ENCODE data around the gene DIP2B. TPM values are rescaled to one million over a fixed set of nuclear protein-coding genes. Genes with fewer than 3 reads are reported as not detected.

DIP2B gene
- total and polyA plus RNA-seq, 9 donors = 7.2 to 33.3 (median 19.2) TPM

DNA sequence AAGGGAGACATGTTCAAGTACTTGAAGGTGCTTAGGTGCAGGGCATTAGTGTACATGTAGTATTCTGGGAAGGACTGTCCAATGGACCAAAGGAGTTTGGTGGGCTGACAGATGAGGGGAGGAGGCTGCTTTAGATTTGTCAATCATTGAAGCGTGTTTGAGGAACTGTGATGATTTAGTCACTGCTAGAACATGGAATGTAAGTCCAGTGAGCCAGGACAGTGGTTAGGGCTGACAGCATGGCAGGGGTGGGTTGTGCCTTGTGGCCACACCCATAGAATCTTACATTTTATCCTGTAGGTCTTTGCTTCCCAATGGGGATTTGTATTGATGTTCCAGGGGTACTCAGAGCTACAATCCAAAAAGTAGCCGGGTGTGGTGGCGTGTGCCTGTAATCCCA, 24.6 kb downstream of the DIP2B start:
- 91 to 98% (median 97%) methylated on average over 3 of the region's 3 CpGs for WGBS, 3 donors
- H3K4me1 ChIP-seq (ENCODE audit: insufficient read depth) = peaks cover 20% of the 10 kb centered on the region
- no peak overlapping the region for H3K27ac ChIP-seq
- H3K27me3 ChIP-seq = no peaks in the 10 kb centered on the region
- no peaks in the 10 kb centered on the region for H3K36me3 ChIP-seq
- TF ChIP-seq, protein P1, sequence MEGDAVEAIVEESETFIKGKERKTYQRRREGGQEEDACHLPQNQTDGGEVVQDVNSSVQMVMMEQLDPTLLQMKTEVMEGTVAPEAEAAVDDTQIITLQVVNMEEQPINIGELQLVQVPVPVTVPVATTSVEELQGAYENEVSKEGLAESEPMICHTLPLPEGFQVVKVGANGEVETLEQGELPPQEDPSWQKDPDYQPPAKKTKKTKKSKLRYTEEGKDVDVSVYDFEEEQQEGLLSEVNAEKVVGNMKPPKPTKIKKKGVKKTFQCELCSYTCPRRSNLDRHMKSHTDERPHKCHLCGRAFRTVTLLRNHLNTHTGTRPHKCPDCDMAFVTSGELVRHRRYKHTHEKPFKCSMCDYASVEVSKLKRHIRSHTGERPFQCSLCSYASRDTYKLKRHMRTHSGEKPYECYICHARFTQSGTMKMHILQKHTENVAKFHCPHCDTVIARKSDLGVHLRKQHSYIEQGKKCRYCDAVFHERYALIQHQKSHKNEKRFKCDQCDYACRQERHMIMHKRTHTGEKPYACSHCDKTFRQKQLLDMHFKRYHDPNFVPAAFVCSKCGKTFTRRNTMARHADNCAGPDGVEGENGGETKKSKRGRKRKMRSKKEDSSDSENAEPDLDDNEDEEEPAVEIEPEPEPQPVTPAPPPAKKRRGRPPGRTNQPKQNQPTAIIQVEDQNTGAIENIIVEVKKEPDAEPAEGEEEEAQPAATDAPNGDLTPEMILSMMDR (IDR thresholded peaks at IDR 0.05) = no peak
- TF ChIP-seq EP300 (IDR thresholded peaks at IDR 0.05) (no peak), POLR2A (IDR thresholded peaks at IDR 0.05) (no peak)
- DNase-seq = no peak
- H3K4me3 ChIP-seq = no peak overlapping the region
- intact Hi-C loops (cut with DNase I) = no loop called here
- H3K9me3 ChIP-seq = no peaks in the 10 kb centered on the region

GRCh38 chr12:50530532-50530931, 25.7 kb downstream of the DIP2B start:
- Histone ChIP-seq H3K9me3 (no peaks in the 10 kb centered on the region), H3K4me1 (ENCODE audit: insufficient read depth) (peaks cover 20% of the 10 kb centered on the region), H3K27ac (no peak overlapping the region), H3K4me3 (no peak overlapping the region), H3K36me3 (no peaks in the 10 kb centered on the region), H3K27me3 (no peaks in the 10 kb centered on the region)
- TF ChIP-seq EP300 (IDR thresholded peaks at IDR 0.05) = no peak
- TF ChIP-seq, protein P1 (IDR thresholded peaks at IDR 0.05) = no peak
- no peak for TF ChIP-seq POLR2A (IDR thresholded peaks at IDR 0.05)
- intact Hi-C loops (cut with DNase I) = no loop called here
- WGBS, 3 donors = 93 to 99% (median 98%) methylated on average over 2 of the region's 2 CpGs
- no peak for DNase-seq

GRCh38 chr12:50533203-50533584, 28.4 kb downstream of the DIP2B start:
- H3K36me3 ChIP-seq = no peaks in the 10 kb centered on the region
- H3K27ac ChIP-seq = peak overlapping the region in 1 of 2 donors; percentile 25
- H3K27me3 ChIP-seq = no peaks in the 10 kb centered on the region
- no peak for DNase-seq
- WGBS, 3 donors = 10 to 23% (median 16%) methylated on average over 2 of the region's 2 CpGs
- TF ChIP-seq, protein P1 (IDR thresholded peaks at IDR 0.05) = no peak
- TF ChIP-seq POLR2A (IDR thresholded peaks at IDR 0.05) = no peak
- no peak for TF ChIP-seq EP300 (IDR thresholded peaks at IDR 0.05)
- H3K4me1 ChIP-seq (ENCODE audit: insufficient read depth) = peaks cover 9% of the 10 kb centered on the region
- intact Hi-C loops (cut with DNase I) = no loop called here
- no peaks in the 10 kb centered on the region for H3K9me3 ChIP-seq
- H3K4me3 ChIP-seq = no peak overlapping the region

- intact Hi-C loops (cut with DNase I) = no loop called here
- H3K27ac ChIP-seq = no peak overlapping the region
Observed at GRCh38 chr12:50533971-50534370, 29.2 kb downstream of the DIP2B start.

More at GRCh38 chr12:50533971-50534370, 29.2 kb downstream of the DIP2B start:
- Histone ChIP-seq H3K27me3 (no peaks in the 10 kb centered on the region), H3K9me3 (no peaks in the 10 kb centered on the region), H3K4me1 (ENCODE audit: insufficient read depth) (peaks cover 9% of the 10 kb centered on the region), H3K4me3 (no peak overlapping the region), H3K36me3 (no peaks in the 10 kb centered on the region)
- TF ChIP-seq POLR2A (IDR thresholded peaks at IDR 0.05) = no peak
- TF ChIP-seq, protein P1 (IDR thresholded peaks at IDR 0.05) = no peak
- TF ChIP-seq EP300 (IDR thresholded peaks at IDR 0.05) = no peak
- no peak for DNase-seq

Measured in ovary (tissue), 9 donors.